ENCODE results near the gene PRKCQ.
"Not testable (repeated sequence)": the region's sequence is repeated elsewhere in the genome, so short reads cannot be mapped to it uniquely, and the experiment has no call there.

PRKCQ gene

GRCh38 chr10:6598679-6599078 lies 18.6 kb upstream of the PRKCQ start:
- H3K4me3 ChIP-seq (ENCODE audit: low read length) = no peak overlapping the region
- no peak for DNase-seq (ENCODE audit: low read depth, low spot score)

GRCh38 chr10:6597478-6597877 lies 17.4 kb upstream of the PRKCQ start:
- no peak for DNase-seq (ENCODE audit: low read depth, low spot score)
- H3K4me3 ChIP-seq (ENCODE audit: low read length) = no peak overlapping the region

GRCh38 chr10:6595499-6595898 lies 15.4 kb upstream of the PRKCQ start:
- no peak for DNase-seq (ENCODE audit: low read depth, low spot score)
- H3K4me3 ChIP-seq (ENCODE audit: low read length) = no peak overlapping the region

- peak; percentile 86 for DNase-seq (ENCODE audit: low read depth, low spot score)
- no peak overlapping the region for H3K4me3 ChIP-seq (ENCODE audit: low read length)
Measured at GRCh38 chr10:6593241-6593671, 13.2 kb upstream of the PRKCQ start.

GRCh38 chr10:6592080-6592479 lies 12.0 kb upstream of the PRKCQ start:
- DNase-seq (ENCODE audit: low read depth, low spot score) = peak; percentile 74
- no peak overlapping the region for H3K4me3 ChIP-seq (ENCODE audit: low read length)

GRCh38 chr10:6591668-6592067 lies 11.6 kb upstream of the PRKCQ start:
- no peak for DNase-seq (ENCODE audit: low read depth, low spot score)
- H3K4me3 ChIP-seq (ENCODE audit: low read length) = no peak overlapping the region

- no peak for DNase-seq (ENCODE audit: low read depth, low spot score)
- H3K4me3 ChIP-seq (ENCODE audit: low read length) = no peak overlapping the region
Measured at GRCh38 chr10:6590100-6590499, 10.0 kb upstream of the PRKCQ start.

- DNase-seq (ENCODE audit: low read depth, low spot score) = no peak
- H3K4me3 ChIP-seq (ENCODE audit: low read length) = no peak overlapping the region
Measured at GRCh38 chr10:6589287-6590094, 9.4 kb upstream of the PRKCQ start.

- no peak for DNase-seq (ENCODE audit: low read depth, low spot score)
- no peak overlapping the region for H3K4me3 ChIP-seq (ENCODE audit: low read length)
Measured at GRCh38 chr10:6588845-6589244, 8.8 kb upstream of the PRKCQ start.

GRCh38 chr10:6588082-6588481 lies 8.0 kb upstream of the PRKCQ start:
- no peak overlapping the region for H3K4me3 ChIP-seq (ENCODE audit: low read length)
- DNase-seq (ENCODE audit: low read depth, low spot score) = no peak

- no peak for DNase-seq (ENCODE audit: low read depth, low spot score)
- no peak overlapping the region for H3K4me3 ChIP-seq (ENCODE audit: low read length)
Measured at GRCh38 chr10:6586501-6586900, 6.4 kb upstream of the PRKCQ start.

GRCh38 chr10:6583447-6583846 lies 3.4 kb upstream of the PRKCQ start:
- DNase-seq (ENCODE audit: low read depth, low spot score) = no peak
- H3K4me3 ChIP-seq (ENCODE audit: low read length) = no peak overlapping the region

- DNase-seq (ENCODE audit: low read depth, low spot score) = not testable (repeated sequence)
Measured at GRCh38 chr10:6582913-6583312, 2.8 kb upstream of the PRKCQ start.

GRCh38 chr10:6582298-6582697 lies 2.2 kb upstream of the PRKCQ start:
- no peak overlapping the region for H3K4me3 ChIP-seq (ENCODE audit: low read length)
- no peak for DNase-seq (ENCODE audit: low read depth, low spot score)

More at GRCh38 chr10:6582913-6583312, 2.8 kb upstream of the PRKCQ start:
- H3K4me3 ChIP-seq (ENCODE audit: low read length) = not testable (repeated sequence)

- no peak for DNase-seq (ENCODE audit: low read depth, low spot score)
- H3K4me3 ChIP-seq (ENCODE audit: low read length) = peak overlapping the region; percentile 83
Measured at GRCh38 chr10:6581778-6582228, 1.7 kb upstream of the PRKCQ start.

GRCh38 chr10:6581223-6581622 lies 1.1 kb upstream of the PRKCQ start:
- H3K4me3 ChIP-seq (ENCODE audit: low read length) = peak overlapping the region; percentile 83
- not testable (repeated sequence) for DNase-seq (ENCODE audit: low read depth, low spot score)

- peak overlapping the region; percentile 83 for H3K4me3 ChIP-seq (ENCODE audit: low read length)
Measured at GRCh38 chr10:6580279-6581029, 378 bp upstream of the PRKCQ start.

GRCh38 chr10:6579183-6579903 lies 733 bp downstream of the PRKCQ start:
- H3K4me3 ChIP-seq (ENCODE audit: low read length) = peak overlapping the region; percentile 67
- DNase-seq (ENCODE audit: low read depth, low spot score) = no peak

More at GRCh38 chr10:6580279-6581029, 378 bp upstream of the PRKCQ start:
- no peak for DNase-seq (ENCODE audit: low read depth, low spot score)

- no peak for DNase-seq (ENCODE audit: low read depth, low spot score)
- H3K4me3 ChIP-seq (ENCODE audit: low read length) = peak overlapping the region; percentile 67
Measured at GRCh38 chr10:6578795-6579182, 1.3 kb downstream of the PRKCQ start.
